Calu3 (cell line): ENCODE measurements around the gene GRAMD2B. TPM values are rescaled to one million over a fixed set of nuclear protein-coding genes. Genes with fewer than 3 reads are reported as not detected.

Experiments used
- BruUV-seq: library from RNA; stranded (reverse); fragments of 400-500 nt; replicated peaks from 2 replicates; lab custom pipeline; 2021; lab: Mats Ljungman, UMichigan
- CTCF ChIA-PET: fragments of 300-600 bp; sonication (Branson Sonifier 250); formaldehyde crosslinking; loops from one replicate; lab custom pipeline; 2022; ENCODE audit warnings: antibody characterized with exemption; lab: Charles Lee
- DNase-seq: peaks from one replicate; pipeline ENCODE4 v3.0.0; 2022
- H3K27ac Mint-ChIP-seq: one replicate; pipeline ENCODE4 v1.8.0; 2022; ENCODE audit warnings: mixed read lengths; ENCODE audit not compliant: unreplicated experiment
- H3K27me3 Mint-ChIP-seq: one replicate; pipeline ENCODE4 v1.8.0; 2022; ENCODE audit warnings: mixed read lengths; ENCODE audit not compliant: unreplicated experiment
- H3K36me3 Mint-ChIP-seq: one replicate; pipeline ENCODE4 v1.8.0; 2022; ENCODE audit warnings: mild to moderate bottlenecking, moderate library complexity, mixed read lengths; ENCODE audit not compliant: insufficient read depth, unreplicated experiment
- H3K4me1 Mint-ChIP-seq: one replicate; pipeline ENCODE4 v1.8.0; 2022; ENCODE audit warnings: mild to moderate bottlenecking, low read depth, mixed read lengths; ENCODE audit not compliant: unreplicated experiment
- H3K4me3 Mint-ChIP-seq: one replicate; pipeline ENCODE4 v1.8.0; 2022; ENCODE audit warnings: mild to moderate bottlenecking, low read depth, moderate library complexity, mixed read lengths; ENCODE audit not compliant: unreplicated experiment
- H3K9me3 Mint-ChIP-seq: one replicate; pipeline ENCODE4 v1.8.0; 2022; ENCODE audit warnings: low read depth, mixed read lengths; ENCODE audit not compliant: unreplicated experiment
- intact Hi-C: fragments of 100-400 bp; cut with micrococcal nuclease; formaldehyde crosslinking; loops from one replicate; pipeline ENCODE4 v1.10.0; 2022; ENCODE audit not compliant: unreplicated experiment
- total RNA-seq: library from RNA; stranded (reverse); gene quantifications from 2 replicates; pipeline ENCODE4 v1.2.3, GENCODE V29; 2022
- TF ChIP-seq, protein P1 (sequence below): fragments of 200-600 bp; IDR thresholded peaks from one replicate; pipeline ENCODE4 v1.8.0; 2022; ENCODE audit warnings: antibody characterized with exemption; ENCODE audit not compliant: unreplicated experiment

The GRAMD2B gene
- total RNA-seq, 1 experiment from 2014 or later: 23.0 TPM

- no peaks in the 10 kb centered on the region for H3K4me1 Mint-ChIP-seq
- intact Hi-C loops: no loop called here
- no peak overlapping the region for H3K27ac Mint-ChIP-seq
- BruUV-seq: no TSS peak
- DNase-seq: no peak
- no peaks in the 10 kb centered on the region for H3K9me3 Mint-ChIP-seq
- CTCF ChIA-PET: no interaction called here
- TF ChIP-seq, protein P1, sequence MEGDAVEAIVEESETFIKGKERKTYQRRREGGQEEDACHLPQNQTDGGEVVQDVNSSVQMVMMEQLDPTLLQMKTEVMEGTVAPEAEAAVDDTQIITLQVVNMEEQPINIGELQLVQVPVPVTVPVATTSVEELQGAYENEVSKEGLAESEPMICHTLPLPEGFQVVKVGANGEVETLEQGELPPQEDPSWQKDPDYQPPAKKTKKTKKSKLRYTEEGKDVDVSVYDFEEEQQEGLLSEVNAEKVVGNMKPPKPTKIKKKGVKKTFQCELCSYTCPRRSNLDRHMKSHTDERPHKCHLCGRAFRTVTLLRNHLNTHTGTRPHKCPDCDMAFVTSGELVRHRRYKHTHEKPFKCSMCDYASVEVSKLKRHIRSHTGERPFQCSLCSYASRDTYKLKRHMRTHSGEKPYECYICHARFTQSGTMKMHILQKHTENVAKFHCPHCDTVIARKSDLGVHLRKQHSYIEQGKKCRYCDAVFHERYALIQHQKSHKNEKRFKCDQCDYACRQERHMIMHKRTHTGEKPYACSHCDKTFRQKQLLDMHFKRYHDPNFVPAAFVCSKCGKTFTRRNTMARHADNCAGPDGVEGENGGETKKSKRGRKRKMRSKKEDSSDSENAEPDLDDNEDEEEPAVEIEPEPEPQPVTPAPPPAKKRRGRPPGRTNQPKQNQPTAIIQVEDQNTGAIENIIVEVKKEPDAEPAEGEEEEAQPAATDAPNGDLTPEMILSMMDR: no peak
- H3K27me3 Mint-ChIP-seq: no peaks in the 10 kb centered on the region
- no peak overlapping the region for H3K4me3 Mint-ChIP-seq
- H3K36me3 Mint-ChIP-seq: no peaks in the 10 kb centered on the region
Measured at GRCh38 chr5:126497506-126497905, 74.3 kb downstream of the GRAMD2B start.

GRCh38 chr5:126499278-126499677 lies 76.1 kb downstream of the GRAMD2B start:
- no peak overlapping the region for H3K27ac Mint-ChIP-seq
- no peaks in the 10 kb centered on the region for H3K9me3 Mint-ChIP-seq
- intact Hi-C loops: no loop called here

DNA sequence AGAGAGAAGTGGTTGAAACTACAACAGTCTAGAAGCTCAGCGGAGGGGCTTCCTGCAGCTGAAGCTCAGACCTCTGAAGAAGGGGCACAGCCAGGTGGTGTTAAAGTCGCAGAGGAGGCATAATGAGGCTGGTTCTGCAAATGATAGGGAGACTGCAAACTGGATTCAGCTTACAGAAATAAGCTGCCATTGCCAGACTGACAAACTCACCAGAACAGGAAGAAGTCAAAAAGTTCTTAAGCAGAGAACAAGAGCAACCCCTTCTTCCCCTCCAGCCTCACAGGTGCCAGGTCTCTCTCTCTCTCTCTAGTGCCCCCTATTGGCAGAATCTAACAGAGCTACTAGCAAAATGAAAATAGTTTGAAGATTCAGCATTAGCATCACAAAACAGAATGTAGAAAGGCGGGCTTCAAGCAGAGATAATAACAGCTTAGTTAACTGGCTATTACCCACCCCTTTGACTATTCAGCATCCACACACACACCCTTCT lies 76.7 kb downstream of the GRAMD2B start:
- TF ChIP-seq, protein P1: peak; percentile 52
- no peak overlapping the region for H3K4me3 Mint-ChIP-seq
- H3K27ac Mint-ChIP-seq: no peak overlapping the region
- no peaks in the 10 kb centered on the region for H3K36me3 Mint-ChIP-seq
- CTCF ChIA-PET: interaction anchor here (0.6 to 1.3 kb wide), 14 partner anchors 10 to 1128 kb away, joined by 3 to 7 read pairs (median 3); no protein-coding TSS in a partner anchor
- BruUV-seq: no TSS peak
- H3K4me1 Mint-ChIP-seq: no peaks in the 10 kb centered on the region
- H3K9me3 Mint-ChIP-seq: no peaks in the 10 kb centered on the region
- H3K27me3 Mint-ChIP-seq: no peaks in the 10 kb centered on the region
- DNase-seq: peak; percentile 34
- intact Hi-C loops: loop anchor here (5.0 kb wide), 1 partner anchor 37 kb away; no protein-coding TSS in a partner anchor

More at GRCh38 chr5:126499278-126499677, 76.1 kb downstream of the GRAMD2B start:
- CTCF ChIA-PET: interaction anchor here (0.7 to 1.2 kb wide), 5 partner anchors 9 to 160 kb away, joined by 3 to 7 read pairs (median 3); no protein-coding TSS in a partner anchor
- H3K36me3 Mint-ChIP-seq: no peaks in the 10 kb centered on the region
- H3K27me3 Mint-ChIP-seq: no peaks in the 10 kb centered on the region
- no TSS peak for BruUV-seq
- no peaks in the 10 kb centered on the region for H3K4me1 Mint-ChIP-seq
- no peak for DNase-seq
- TF ChIP-seq, protein P1: no peak
- no peak overlapping the region for H3K4me3 Mint-ChIP-seq

DNA sequence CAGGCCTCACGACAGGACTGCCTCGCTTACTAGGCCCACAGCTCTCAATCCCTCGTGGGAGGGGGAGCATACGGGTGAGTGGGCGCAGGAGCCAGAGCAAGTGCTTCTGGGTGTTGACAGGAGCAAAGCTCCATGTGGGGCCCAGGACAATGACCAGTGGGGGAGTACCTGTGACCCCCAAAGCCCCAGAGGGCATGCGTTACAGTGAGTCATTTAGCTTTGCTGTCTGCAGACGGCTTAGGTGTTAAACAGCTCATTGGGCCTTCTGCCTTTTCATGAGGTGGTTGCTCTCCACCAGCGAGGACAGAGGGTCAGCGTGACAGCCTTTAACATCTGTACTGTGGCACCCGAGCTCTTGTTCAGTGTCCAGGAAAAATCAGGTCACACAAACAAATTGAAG lies 78.2 kb downstream of the GRAMD2B start:
- Mint-ChIP-seq H3K27me3 (no peaks in the 10 kb centered on the region), H3K36me3 (no peaks in the 10 kb centered on the region), H3K9me3 (no peaks in the 10 kb centered on the region), H3K4me3 (no peak overlapping the region), H3K27ac (no peak overlapping the region), H3K4me1 (no peaks in the 10 kb centered on the region)
- DNase-seq: no peak
- no TSS peak for BruUV-seq
- intact Hi-C loops: loop anchor here (5.0 kb wide), 1 partner anchor 36 kb away; no protein-coding TSS in a partner anchor
- CTCF ChIA-PET: no interaction called here
- TF ChIP-seq, protein P1: no peak
